Measurements from ENCODE around the gene ARHGAP33. TPM values are rescaled to one million over a fixed set of nuclear protein-coding genes. Genes with fewer than 3 reads are reported as not detected.

Gene ARHGAP33
- total and polyA plus RNA-seq, 5 donors from 2014 or later: 0.40 to 46.7 TPM; not detected in 3

GRCh38 chr19:35801828-35802227 lies 26.5 kb downstream of the ARHGAP33 start:
- Mint-ChIP-seq H3K27me3 (peaks cover 32% of the 10 kb centered on the region), H3K9me3 (peaks cover 0 to 2% (median 0%) of the 10 kb centered on the region in 7 donors), H3K4me3 (no peak overlapping the region), H3K36me3 (no peaks in the 10 kb centered on the region), H3K27ac (no peak overlapping the region), H3K4me1 (peaks cover 0 to 9% (median 0%) of the 10 kb centered on the region in 4 donors)
- ATAC-seq (ENCODE audit: low read depth in 2 of 2): no peak
- Histone ChIP-seq H3K9me3 (ENCODE audit: control insufficient read depth in 2 of 2, low read length in 2 of 2) (no peaks in the 10 kb centered on the region), H3K4me1 (ENCODE audit: control insufficient read depth, insufficient read depth, low read length, poor library complexity, severe bottlenecking) (no peaks in the 10 kb centered on the region), H3K36me3 (ENCODE audit: control insufficient read depth, insufficient read depth, low read length) (no peaks in the 10 kb centered on the region), H3K27me3 (ENCODE audit: control insufficient read depth, insufficient read depth, low read length) (no peaks in the 10 kb centered on the region), H3K27ac (ENCODE audit: insufficient read depth, low read length, poor library complexity, severe bottlenecking) (no peak overlapping the region), H3K4me3 (ENCODE audit: low read depth, low read length) (no peak overlapping the region)
- no peak for DNase-seq

DNA sequence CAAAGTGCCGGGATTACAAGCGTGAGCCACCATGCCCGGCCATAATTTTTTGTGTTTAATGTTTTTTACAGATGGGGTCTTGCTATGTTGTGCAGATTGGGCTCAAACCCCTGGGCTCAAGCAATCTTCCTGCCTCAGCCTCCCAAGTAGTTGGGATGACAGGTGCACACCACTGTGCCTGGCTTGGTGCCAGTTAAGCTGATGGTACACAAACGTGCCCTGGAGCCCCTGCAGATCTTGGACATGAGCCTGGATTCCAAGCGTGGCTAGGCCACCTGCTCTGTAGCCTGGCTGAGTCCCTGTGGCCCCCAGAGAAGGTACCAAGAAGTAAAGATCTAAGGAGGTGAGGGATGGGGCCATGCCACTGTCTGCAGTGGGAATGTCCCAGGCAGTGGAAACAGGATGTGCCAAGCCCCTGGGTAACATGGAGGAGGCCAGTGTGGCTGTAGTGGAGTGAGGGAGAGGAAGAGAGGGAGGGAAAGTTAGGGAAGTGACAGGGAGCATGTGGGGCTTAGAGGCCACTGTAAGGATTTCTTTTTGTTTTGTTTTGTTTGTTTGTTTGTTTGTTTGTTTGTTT lies 30.2 kb downstream of the ARHGAP33 start:
- H3K4me1 Mint-ChIP-seq: peaks cover 0 to 5% (median 0%) of the 10 kb centered on the region in 4 donors
- no peaks in the 10 kb centered on the region for H3K36me3 ChIP-seq (ENCODE audit: control insufficient read depth, insufficient read depth, low read length)
- no peaks in the 10 kb centered on the region for H3K9me3 ChIP-seq (ENCODE audit: control insufficient read depth in 2 of 2, low read length in 2 of 2)
- H3K27ac ChIP-seq (ENCODE audit: insufficient read depth, low read length, poor library complexity, severe bottlenecking): no peak overlapping the region
- H3K4me1 ChIP-seq (ENCODE audit: control insufficient read depth, insufficient read depth, low read length, poor library complexity, severe bottlenecking): no peaks in the 10 kb centered on the region
- no peaks in the 10 kb centered on the region for H3K9me3 Mint-ChIP-seq
- no peak for ATAC-seq (ENCODE audit: low read depth in 2 of 2)
- peaks cover 6% of the 10 kb centered on the region for H3K27me3 Mint-ChIP-seq
- no peaks in the 10 kb centered on the region for H3K36me3 Mint-ChIP-seq
- no peak overlapping the region for H3K4me3 Mint-ChIP-seq
- H3K4me3 ChIP-seq (ENCODE audit: low read depth, low read length): no peak overlapping the region
- DNase-seq: no peak
- no peak overlapping the region for H3K27ac Mint-ChIP-seq
- no peaks in the 10 kb centered on the region for H3K27me3 ChIP-seq (ENCODE audit: control insufficient read depth, insufficient read depth, low read length)

GRCh38 chr19:35806597-35806996 lies 31.2 kb downstream of the ARHGAP33 start:
- Mint-ChIP-seq H3K27ac (no peak overlapping the region), H3K27me3 (peaks cover 11% of the 10 kb centered on the region), H3K4me1 (peaks cover 0 to 5% (median 0%) of the 10 kb centered on the region in 4 donors), H3K9me3 (no peaks in the 10 kb centered on the region), H3K4me3 (no peak overlapping the region), H3K36me3 (no peaks in the 10 kb centered on the region)
- H3K27me3 ChIP-seq (ENCODE audit: control insufficient read depth, insufficient read depth, low read length): no peaks in the 10 kb centered on the region
- no peaks in the 10 kb centered on the region for H3K4me1 ChIP-seq (ENCODE audit: control insufficient read depth, insufficient read depth, low read length, poor library complexity, severe bottlenecking)
- H3K9me3 ChIP-seq (ENCODE audit: control insufficient read depth in 2 of 2, low read length in 2 of 2): no peaks in the 10 kb centered on the region
- H3K36me3 ChIP-seq (ENCODE audit: control insufficient read depth, insufficient read depth, low read length): no peaks in the 10 kb centered on the region
- no peak overlapping the region for H3K27ac ChIP-seq (ENCODE audit: insufficient read depth, low read length, poor library complexity, severe bottlenecking)
- H3K4me3 ChIP-seq (ENCODE audit: low read depth, low read length): no peak overlapping the region
- no peak for DNase-seq
- no peak for ATAC-seq (ENCODE audit: low read depth in 2 of 2)

DNA sequence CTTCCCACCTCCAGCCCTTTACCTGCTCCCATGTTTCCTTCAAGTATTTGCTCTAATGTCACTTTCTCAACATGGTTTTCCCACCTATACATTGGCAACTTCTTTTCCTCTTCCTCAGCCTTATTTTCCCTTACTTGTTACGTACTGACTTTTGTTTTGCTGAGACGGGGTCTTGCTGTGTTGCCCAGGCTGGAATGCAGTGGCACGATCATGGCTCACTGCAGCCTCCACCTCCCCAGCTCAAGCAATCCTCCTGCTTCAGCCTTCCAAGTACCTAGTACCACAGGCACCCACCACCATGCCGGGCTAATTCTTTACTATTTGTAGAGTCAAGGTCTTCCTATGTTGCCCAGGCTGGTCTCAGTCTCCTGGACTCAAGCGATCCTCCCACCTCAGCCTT lies 32.3 kb downstream of the ARHGAP33 start:
- no peaks in the 10 kb centered on the region for H3K4me1 ChIP-seq (ENCODE audit: control insufficient read depth, insufficient read depth, low read length, poor library complexity, severe bottlenecking)
- Mint-ChIP-seq H3K4me1 (peaks cover 0 to 5% (median 0%) of the 10 kb centered on the region in 4 donors), H3K4me3 (no peak overlapping the region), H3K27ac (no peak overlapping the region), H3K9me3 (no peaks in the 10 kb centered on the region), H3K36me3 (no peaks in the 10 kb centered on the region), H3K27me3 (peaks cover 11% of the 10 kb centered on the region)
- H3K27me3 ChIP-seq (ENCODE audit: control insufficient read depth, insufficient read depth, low read length): no peaks in the 10 kb centered on the region
- H3K27ac ChIP-seq (ENCODE audit: insufficient read depth, low read length, poor library complexity, severe bottlenecking): no peak overlapping the region
- no peak overlapping the region for H3K4me3 ChIP-seq (ENCODE audit: low read depth, low read length)
- H3K36me3 ChIP-seq (ENCODE audit: control insufficient read depth, insufficient read depth, low read length): no peaks in the 10 kb centered on the region
- no peak for DNase-seq
- no peaks in the 10 kb centered on the region for H3K9me3 ChIP-seq (ENCODE audit: control insufficient read depth in 2 of 2, low read length in 2 of 2)
- ATAC-seq (ENCODE audit: low read depth in 2 of 2): no peak

GRCh38 chr19:35811317-35812219 lies 36.2 kb downstream of the ARHGAP33 start:
- peaks cover 0 to 2% (median 0%) of the 10 kb centered on the region in 7 donors for H3K9me3 Mint-ChIP-seq
- H3K4me1 Mint-ChIP-seq: no peaks in the 10 kb centered on the region
- Histone ChIP-seq H3K4me3 (ENCODE audit: low read depth, low read length) (no peak overlapping the region), H3K27me3 (ENCODE audit: control insufficient read depth, insufficient read depth, low read length) (no peaks in the 10 kb centered on the region), H3K27ac (ENCODE audit: insufficient read depth, low read length, poor library complexity, severe bottlenecking) (no peak overlapping the region), H3K4me1 (ENCODE audit: control insufficient read depth, insufficient read depth, low read length, poor library complexity, severe bottlenecking) (no peaks in the 10 kb centered on the region), H3K36me3 (ENCODE audit: control insufficient read depth, insufficient read depth, low read length) (no peaks in the 10 kb centered on the region), H3K9me3 (ENCODE audit: control insufficient read depth in 2 of 2, low read length in 2 of 2) (no peaks in the 10 kb centered on the region)
- ATAC-seq (ENCODE audit: low read depth in 2 of 2): no peak
- no peak overlapping the region for H3K4me3 Mint-ChIP-seq
- DNase-seq: no peak
- H3K36me3 Mint-ChIP-seq: no peaks in the 10 kb centered on the region
- peak overlapping the region in 1 of 3 donors; percentile 66 for H3K27ac Mint-ChIP-seq
- H3K27me3 Mint-ChIP-seq: peaks cover 15% of the 10 kb centered on the region

- H3K27ac Mint-ChIP-seq: no peak within 1 kb of the TSS
- ATAC-seq (ENCODE audit: low read depth in 2 of 2): no peak
- peaks cover 15% of the 10 kb centered on the region for H3K27me3 Mint-ChIP-seq
Measured at GRCh38 chr19:35812220-35813042, 37.1 kb downstream of the ARHGAP33 start, which contains the start of gene PRODH2. PRODH2 (minus strand) TSS chr19:35812845; CDS start chr19:35812805, 40 bp downstream.

GRCh38 chr19:35813043-35813890 lies 37.9 kb downstream of the ARHGAP33 start:
- H3K4me1 Mint-ChIP-seq: no peaks in the 10 kb centered on the region
- Histone ChIP-seq H3K9me3 (ENCODE audit: control insufficient read depth in 2 of 2, low read length in 2 of 2) (no peaks in the 10 kb centered on the region), H3K4me3 (ENCODE audit: low read depth, low read length) (no peak overlapping the region), H3K27me3 (ENCODE audit: control insufficient read depth, insufficient read depth, low read length) (no peaks in the 10 kb centered on the region), H3K4me1 (ENCODE audit: control insufficient read depth, insufficient read depth, low read length, poor library complexity, severe bottlenecking) (no peaks in the 10 kb centered on the region), H3K36me3 (ENCODE audit: control insufficient read depth, insufficient read depth, low read length) (no peaks in the 10 kb centered on the region), H3K27ac (ENCODE audit: insufficient read depth, low read length, poor library complexity, severe bottlenecking) (no peak overlapping the region)
- no peaks in the 10 kb centered on the region for H3K36me3 Mint-ChIP-seq
- peaks cover 0 to 2% (median 0%) of the 10 kb centered on the region in 7 donors for H3K9me3 Mint-ChIP-seq
- no peak overlapping the region for H3K27ac Mint-ChIP-seq
- DNase-seq: no peak
- H3K4me3 Mint-ChIP-seq: no peak overlapping the region
- no peak for ATAC-seq (ENCODE audit: low read depth in 2 of 2)
- peaks cover 16% of the 10 kb centered on the region for H3K27me3 Mint-ChIP-seq

More at GRCh38 chr19:35812220-35813042, 37.1 kb downstream of the ARHGAP33 start, which contains the start of gene PRODH2:
- no peaks in the 10 kb centered on the region for H3K27me3 ChIP-seq (ENCODE audit: control insufficient read depth, insufficient read depth, low read length)
- no peak within 1 kb of the TSS for H3K4me3 ChIP-seq (ENCODE audit: low read depth, low read length)
- no peaks in the 10 kb centered on the region for H3K36me3 Mint-ChIP-seq
- no peaks in the 10 kb centered on the region for H3K4me1 Mint-ChIP-seq
- peaks cover 0 to 2% (median 0%) of the 10 kb centered on the region in 7 donors for H3K9me3 Mint-ChIP-seq
- H3K4me3 Mint-ChIP-seq: no peak within 1 kb of the TSS
- no peaks in the 10 kb centered on the region for H3K9me3 ChIP-seq (ENCODE audit: control insufficient read depth in 2 of 2, low read length in 2 of 2)
- no peaks in the 10 kb centered on the region for H3K4me1 ChIP-seq (ENCODE audit: control insufficient read depth, insufficient read depth, low read length, poor library complexity, severe bottlenecking)
- H3K27ac ChIP-seq (ENCODE audit: insufficient read depth, low read length, poor library complexity, severe bottlenecking): no peak within 1 kb of the TSS
- H3K36me3 ChIP-seq (ENCODE audit: control insufficient read depth, insufficient read depth, low read length): no peaks in the 10 kb centered on the region
- DNase-seq: no peak

All from CD4-positive, CD25-positive, alpha-beta regulatory T cell (primary cell).